HG02981 (cell line): ENCODE results near the gene PTCD3.

ENCODE experiments used
- ATAC-seq: cut with Tn5 transposase; IDR thresholded peaks from one replicate; pipeline ENCODE4 v1.9.1; 2021; ENCODE audit warnings: mild to moderate bottlenecking, moderate library complexity; ENCODE audit not compliant: unreplicated experiment

The PTCD3 gene

DNA sequence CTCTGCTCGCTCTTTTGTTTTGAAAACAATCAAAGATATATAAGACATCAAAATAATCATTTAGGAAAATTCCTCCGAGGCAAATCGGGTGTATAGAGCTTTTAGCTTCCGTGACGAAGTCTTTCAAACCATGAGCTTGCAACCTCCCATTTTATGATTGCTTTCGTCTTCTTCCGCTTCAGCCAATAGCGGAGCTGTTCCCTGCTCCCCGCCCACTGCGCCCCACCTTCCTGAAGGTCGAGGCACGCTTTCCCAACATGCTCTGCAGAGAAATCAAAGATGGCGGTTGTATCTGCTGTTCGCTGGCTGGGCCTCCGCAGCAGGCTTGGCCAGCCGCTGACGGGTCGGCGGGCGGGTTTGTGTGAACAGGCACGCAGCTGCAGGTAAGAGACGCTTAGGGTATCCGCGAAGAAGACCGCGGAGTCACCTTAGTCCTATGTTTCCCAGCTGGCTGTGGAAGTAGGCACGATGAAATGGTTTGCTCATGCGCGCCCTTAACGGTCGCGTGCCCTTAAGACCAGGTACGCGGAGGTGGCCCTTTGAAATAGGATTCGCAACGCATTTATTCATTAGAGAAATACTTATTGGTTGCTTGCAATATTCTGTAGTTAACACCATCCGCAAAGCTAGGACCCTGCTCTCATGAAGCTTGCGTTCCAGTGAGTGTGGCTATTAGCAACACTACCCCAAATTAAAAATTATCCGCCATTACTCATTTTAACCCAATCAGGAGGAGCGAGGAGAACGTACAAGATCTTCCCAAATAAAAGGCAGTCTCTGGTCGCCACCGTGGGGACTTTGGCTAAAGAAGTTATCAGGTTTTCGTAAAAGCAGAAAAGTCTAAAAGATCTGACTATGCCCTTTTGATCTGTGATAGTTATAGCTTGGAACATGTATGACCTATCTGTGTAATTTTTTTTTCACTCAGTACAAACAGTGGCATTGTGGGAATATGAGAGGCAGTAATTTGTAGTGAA lies at the start of gene PTCD3:
Gene PTCD3 (plus strand): TSS at position 267 of the 977 bp plus-strand sequence. CDS start 13 bp downstream, at position 280.
- peak; percentile 91 for ATAC-seq

DNA sequence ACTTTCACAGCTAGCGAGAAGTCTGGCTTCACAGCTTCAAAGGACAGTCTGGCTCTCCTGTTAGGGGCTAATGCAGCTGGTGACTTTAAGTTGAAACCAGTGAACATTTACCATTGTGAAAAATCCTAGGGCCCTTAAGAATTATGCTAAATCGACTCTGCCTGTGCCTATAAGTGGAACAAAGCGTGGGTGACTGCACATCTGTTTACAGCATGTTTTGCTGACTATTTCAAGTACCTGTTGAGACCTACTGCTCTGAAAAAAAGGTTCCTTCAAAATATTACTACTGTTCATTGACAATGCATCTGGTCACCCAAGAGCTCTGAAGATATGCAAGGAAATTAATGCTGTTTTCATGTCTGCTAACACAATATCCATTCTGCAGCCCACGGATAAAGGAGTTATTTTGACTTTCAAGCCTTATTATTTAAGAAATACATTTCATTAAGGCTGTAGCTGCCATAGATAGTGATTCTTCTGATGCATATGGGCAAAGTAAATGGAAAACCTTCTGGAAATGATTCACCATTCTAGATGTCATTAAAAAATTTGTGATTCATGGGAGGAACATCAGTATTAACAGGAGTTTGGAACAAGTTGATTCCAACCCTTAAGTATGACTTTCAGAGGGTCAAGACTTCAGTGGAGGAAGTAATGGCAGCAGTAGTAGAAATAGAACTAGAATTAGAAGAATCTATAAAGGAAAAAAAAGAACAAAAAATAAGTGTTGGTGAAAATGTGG lies 49.3 kb upstream of the PTCD3 start:
- no peak for ATAC-seq

DNA sequence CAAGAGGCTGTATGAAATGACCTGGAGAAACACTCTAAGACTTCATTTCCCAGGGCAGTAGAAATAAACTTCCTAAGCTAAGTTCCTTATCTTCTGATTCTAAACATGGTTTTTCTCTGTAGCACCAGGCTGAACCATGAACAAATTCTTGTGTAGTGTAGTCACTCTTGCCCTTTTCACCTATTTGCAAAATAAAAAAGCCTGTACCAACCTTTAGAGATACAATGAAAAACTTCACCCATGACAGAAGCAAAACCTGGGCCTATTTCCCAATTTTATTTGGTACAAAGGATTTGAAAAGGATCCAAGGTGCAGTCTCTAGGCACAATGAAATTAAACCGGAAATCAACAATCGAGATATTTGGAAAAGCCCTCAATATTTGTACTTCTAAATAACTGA lies 44.0 kb upstream of the PTCD3 start:
- ATAC-seq = no peak

DNA sequence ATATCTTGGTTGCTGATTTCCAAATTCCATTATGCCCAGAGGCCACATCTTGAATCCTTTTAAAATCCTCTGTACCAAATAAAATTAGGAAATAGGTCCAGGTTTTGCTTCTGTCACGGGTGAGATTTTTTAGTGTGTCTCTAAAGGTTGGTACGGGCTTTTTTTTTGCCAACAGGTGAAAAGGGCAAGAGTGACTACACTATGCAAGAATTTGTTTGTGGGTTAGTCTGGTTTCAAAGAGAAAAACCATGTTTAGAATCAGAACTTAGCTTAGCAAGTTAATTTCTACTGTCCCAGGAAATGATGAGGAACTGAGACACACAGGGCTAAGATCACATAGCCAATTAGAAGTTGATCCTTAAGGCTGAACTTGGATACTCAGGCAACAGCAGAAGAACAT lies 42.0 kb upstream of the PTCD3 start:
- ATAC-seq = no peak

DNA sequence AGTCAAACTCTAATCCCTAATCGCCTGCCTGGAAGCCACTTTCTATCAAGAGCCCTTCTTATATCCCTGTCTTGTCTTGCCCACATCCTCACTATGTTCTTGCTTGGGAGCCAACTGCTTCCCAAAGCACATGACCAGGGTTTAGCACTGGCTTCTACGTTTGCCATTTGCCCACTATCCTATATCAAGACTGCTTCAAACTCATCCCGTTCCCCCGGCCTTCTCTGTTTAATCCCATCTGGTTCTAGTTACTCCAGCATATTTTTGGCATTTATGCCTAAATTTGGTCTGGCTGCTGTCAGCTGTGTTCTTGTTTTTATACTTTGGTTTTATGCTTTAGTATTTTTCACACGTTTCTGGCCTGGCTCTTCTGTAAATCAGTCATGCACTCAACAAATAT lies 40.5 kb upstream of the PTCD3 start:
- ATAC-seq = no peak

DNA sequence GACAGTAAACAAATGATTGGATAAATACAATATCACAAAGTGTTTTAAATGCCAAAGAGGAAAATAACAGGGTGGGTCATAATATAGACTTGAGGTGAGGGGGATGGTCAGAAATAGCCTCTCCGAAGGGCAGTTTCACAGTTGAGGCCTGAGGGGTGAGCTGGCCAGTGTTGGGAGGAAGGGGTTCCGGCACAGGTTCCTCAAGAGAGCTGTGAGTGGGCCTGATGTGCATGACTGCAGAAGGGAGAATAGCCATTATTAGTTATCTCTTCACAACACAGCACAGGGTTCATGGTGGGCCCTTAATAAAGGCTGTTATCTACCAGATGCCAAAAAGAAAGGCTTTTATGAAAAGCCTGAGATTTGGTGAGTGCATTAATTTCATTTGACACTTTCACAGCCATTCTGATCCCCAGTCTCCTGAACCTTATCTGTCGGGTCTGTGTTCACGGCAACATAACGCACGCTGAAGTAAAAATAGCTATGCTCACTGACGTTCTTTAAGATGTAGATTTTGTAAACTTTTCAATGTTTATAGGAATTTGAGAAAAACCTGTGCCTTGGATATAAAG lies 39.9 kb upstream of the PTCD3 start:
- no peak for ATAC-seq

DNA sequence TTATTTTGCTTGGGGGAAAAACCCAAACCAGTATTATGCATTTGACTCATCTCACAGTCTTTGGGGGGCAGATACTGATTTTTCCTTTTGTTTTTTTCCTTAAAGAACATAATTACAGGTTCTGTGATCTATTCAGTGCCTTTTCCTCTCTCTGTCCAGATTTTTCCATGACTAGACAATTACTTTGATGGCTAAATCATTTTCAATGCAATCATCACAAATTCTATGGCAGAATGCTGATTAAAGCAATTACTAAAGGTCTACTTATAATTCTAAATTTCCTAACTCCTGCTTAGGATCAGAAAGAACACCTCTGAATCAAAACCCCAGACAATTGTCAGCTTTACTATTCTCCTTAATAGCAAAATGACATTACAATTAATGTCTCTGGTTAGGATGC lies 39.1 kb upstream of the PTCD3 start:
- no peak for ATAC-seq

DNA sequence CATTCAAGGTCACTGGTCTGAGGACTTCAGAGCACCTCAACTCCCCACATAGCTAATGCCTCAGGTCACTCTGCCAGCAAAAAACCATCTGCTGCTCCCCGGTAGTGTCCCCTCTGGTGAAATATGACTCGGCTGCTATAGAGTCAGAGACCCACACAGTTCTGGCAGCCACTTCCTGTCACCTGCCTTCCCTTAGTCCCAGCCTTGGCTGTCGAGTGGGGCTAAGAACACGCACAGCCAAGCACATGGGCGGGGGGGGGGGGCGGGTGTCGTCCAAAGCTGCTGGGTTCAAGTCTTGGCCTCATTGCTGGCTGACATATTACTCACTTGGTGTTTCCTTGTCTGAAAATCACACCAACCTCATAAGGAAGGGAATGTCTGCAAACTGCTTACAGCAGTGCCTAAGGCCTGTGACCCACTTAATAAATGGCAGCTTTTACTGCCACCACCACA lies 37.9 kb upstream of the PTCD3 start:
- ATAC-seq = no peak

DNA sequence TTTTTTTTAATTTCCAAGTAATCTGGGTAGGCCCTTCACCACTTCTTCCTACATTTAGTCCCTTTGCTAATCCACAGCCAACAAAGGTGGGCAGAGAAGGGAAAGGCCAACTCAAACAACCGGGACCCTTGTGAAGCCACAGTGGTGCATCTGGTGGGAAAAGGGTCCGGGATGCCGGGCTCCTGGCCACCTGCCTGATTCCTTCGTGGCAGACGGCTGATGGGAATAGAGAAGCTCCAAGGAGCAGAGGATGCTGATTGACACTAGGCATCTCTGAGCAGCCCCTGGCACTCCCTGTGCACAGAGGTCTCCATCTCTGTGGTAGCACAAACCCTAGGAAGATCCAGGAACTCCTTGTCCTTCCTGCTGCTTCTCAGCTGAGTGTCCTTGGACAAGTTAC lies 37.4 kb upstream of the PTCD3 start:
- no peak for ATAC-seq

DNA sequence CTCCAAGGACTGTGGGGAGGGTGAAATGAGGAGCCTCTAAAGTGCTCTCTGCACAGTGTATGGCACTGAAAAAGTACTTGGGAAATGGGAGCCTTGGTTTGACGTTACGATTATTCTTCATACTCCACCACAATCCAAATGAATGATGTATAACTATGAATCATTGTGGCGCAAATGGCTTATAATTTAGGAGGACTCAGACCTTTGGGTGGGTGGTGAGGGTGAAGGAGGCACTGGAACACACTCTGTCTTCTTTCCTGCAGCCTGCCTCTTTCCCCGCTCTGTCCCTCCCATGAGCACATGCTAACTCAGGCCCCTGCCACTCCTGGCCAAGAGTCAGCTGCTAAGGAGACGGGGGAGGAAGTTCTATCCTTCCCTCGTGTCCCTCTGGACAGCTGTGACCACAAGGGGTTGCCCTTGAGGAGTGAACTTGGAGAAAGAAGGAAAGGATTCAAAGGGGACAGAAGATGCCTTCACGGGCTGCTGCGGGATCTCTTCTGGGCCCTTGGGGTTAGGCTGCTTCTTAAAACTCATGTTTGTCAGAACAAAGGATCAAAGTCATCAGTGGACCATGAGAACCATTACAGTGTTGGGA lies 36.8 kb upstream of the PTCD3 start:
- ATAC-seq = no peak

DNA sequence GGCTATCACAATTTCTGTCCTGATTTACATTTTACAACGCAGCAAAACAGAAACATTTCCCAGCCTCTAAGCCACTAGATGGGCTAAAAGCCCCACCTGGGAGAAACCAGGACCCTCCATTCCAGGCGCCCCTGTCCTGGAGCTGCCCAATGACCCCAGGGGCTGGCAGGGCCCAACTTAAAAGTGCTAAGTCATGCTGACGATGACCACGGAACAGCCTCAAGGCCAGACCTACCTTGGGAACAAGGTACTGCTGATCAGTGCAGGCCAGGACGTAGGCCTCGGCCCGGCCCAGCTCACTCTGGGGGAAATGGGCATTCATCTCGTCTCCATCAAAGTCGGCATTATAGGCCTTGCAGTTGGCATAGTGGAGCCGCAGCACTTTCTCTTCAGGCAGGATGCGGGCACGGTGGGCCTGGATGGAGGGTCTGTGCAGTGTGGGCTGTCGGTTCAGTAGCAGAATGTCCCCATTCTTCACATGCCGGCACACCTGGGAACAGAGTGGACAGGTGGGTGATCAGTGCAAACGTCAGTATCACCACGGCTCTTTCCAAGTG lies 36.2 kb upstream of the PTCD3 start:
- no peak for ATAC-seq

DNA sequence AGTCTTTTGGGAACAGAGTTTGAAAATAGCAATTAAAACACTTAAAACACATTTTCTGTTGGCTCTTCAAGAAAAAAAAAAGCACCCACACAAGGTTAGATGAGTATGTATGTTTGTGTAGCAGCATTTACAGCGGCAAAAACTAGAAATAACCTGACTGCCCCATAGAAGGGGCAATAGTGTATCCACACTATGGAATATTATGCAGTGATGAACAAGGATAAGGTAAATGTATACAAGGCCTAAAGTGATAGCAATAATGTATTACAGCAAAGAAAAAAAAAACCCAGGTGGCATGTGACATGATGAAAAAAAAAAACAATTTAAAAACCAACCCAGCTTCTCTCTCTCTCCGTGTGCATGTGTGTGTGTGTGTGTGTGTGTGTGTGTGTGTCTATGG lies 35.2 kb upstream of the PTCD3 start:
- no peak for ATAC-seq

DNA sequence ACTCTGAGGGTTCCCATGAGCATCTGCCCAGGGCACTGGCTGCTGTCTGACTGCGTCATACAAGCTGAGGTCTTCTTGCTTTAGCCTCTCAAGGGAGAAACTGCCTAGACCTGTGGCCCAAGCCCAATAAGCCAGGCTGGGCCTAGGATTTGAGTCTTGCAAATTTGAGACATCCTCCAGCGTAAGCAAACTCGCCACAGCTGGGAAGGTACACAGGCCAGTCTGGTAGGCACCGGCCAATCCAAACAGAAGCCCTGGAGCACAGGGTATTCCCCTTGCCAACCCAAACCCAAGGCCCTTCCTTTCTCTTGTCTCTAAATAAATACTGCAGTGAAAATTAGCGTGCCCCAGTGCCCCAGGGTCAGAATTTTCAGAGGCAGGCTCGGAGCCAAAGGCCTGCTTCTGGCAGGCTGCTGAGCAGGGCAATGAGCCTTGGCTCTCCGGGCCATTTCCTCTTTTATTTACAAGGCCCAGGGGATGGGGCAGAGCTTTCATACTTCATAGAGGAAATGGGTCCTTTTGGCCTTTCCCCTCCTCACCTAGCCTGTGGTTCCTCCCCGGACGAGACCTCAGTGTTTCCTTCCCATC lies 33.7 kb upstream of the PTCD3 start:
- peak; percentile 70 for ATAC-seq

DNA sequence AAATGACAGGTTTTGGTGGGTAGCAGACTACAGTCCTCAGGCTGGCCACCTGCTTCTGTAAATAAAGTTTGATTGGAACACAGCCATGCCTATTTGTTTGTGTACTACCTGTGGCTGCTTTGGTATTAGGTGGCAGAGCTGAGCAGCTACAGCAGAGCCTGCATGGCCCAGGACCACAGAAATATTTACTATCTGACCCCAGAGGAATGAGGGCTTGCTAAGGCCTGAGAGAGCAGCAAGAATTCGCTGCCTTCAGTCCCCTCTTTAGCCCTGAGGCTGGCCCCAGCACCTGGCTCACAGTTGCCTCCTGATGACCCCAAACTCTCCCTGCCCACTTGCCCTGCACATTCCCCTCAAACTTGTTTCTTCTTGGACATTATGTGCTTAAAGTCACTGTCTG lies 32.8 kb upstream of the PTCD3 start:
- ATAC-seq = no peak

DNA sequence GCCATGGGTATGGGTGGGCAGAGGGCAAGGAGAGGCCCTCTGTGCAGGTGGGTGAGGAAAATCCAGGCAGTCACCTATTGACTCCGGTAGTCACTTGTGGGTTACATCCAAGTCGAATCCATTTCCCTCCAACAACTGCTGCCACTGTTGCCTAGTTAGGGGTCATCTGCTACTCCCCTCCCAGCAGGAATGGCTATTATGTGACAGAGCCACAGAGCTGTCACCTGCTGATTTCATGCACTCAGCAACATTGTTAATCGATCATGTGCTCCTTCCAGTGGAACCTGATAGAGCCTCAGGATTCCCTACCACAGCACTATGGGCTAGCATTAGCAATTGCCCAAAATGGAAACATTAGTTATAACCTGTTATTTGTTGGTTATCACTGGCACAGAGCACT lies 31.8 kb upstream of the PTCD3 start:
- ATAC-seq = no peak

DNA sequence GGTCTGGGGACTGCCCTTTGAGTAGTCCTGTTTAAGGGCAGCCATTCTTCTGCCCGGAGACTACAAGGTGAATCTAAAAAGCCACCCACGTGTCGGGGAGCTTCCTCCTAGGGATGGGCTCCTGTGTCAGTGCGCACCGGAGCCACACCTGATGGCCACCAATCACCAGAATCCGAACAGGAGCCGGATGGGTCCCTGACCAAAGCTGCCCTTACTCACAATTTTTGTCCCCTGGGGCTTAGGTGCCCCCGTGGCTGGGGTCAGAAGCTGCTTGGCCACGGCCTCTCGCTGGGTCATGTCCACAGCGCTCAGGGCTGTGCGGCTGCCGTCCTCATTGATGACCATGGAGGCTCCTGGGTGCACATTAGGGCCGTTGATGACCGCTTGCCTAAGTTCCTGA lies 31.2 kb upstream of the PTCD3 start:
- no peak for ATAC-seq

DNA sequence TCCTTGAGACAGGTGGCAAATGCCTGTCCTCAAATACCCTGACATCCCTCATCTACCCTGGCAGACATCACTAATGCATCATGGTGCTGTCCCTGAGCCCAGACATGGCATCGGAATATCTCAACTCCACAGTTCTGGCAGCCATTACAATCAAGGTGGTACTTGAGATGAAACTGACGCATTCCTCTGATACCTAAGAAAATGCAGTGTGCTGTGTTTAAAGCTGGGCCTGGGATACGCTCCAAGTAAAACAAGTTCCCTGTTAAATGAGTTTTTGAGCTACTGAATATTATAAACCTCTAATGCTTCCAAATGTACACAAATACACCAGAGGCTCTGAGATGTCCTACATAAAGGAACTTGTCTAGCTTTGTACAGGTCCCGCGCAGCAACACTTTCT lies 30.1 kb upstream of the PTCD3 start:
- no peak for ATAC-seq

DNA sequence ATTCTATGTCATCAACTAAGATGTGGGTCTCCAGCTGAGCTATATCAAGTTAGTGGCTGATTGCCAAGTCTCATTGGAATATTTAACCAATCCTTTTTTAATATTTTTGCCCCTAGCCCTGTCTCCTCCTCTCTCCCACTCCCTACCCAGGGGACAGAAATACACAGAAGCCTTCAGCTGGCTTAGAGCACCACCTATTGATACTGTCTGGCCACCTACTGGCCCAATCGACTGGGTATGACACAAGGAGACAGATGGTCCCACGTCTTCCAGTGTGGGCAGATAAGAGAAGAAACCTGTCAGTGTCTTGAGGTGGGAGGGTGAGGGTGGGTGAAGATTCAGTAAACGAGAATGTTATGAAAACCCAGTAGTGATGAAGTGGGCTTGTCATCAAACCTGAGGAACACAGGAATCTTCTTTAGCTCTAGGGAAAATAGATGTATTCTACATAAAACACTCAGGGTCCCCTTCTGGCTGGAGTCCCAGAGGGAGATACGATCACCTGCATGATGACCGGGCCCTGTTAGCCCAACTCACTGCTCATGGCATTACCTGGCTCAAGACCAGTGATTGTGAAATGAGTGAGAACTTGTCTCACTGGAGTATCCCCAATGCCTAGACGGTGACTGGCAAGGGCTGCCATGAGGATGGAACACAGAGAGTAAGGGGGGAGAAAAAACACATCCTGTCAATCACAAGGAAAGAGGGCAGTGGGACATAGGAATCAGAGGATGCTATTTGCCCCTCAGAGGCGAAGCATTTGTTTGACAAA lies 27.1 kb upstream of the PTCD3 start:
- no peak for ATAC-seq

DNA sequence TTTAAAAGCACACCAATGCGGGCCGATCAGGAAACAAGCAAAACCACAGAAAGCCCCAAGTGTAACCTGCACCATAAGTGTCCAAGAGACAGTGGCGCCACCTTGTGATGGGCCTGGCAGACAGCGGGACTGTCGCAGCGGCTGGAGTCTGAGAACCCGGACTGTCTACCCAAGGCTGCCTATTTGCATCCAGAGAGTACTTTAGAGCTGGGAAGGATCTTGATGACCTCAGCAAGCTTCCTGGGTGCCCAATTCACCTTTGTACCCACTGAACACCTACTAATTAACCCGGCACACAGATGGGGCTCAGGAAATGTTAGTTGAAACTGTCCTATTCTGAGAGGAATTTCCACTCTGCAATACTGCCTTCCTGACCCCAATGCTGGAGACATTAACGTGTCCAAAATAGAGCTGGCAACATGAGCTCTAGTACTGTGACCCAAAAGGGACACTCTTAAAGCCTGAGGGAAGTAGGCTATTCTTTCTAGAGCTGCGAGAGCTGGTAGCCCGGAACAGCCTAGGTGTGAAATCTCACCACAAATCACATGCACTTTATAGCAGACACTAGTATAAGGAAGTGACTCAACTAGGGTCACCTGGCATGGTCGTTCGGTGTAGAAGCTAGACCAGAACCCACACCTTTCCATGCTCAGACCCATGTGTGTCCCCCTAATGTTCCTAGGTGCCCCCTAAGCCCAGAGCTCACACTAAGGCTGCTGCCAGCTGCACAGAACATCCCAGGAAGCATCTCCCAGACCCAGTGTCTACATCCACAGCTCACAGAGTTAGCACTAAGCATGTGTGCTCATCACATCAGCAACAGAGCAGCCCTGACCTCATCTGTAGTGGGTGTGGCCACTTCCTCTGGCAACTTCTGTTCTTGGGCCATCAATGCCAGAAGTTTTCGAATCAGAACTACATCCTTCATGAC lies 25.8 kb upstream of the PTCD3 start:
- peak; percentile 79 for ATAC-seq
